HCT116 (cell line): ENCODE measurements around the gene ZNF202. TPM values are rescaled to one million over a fixed set of nuclear protein-coding genes. Genes with fewer than 3 reads are reported as not detected.

Source experiments
- ATAC-seq: fragments of 200-7000 bp; cut with Tn5 transposase; 2 replicates; pipeline ENCODE4 v1.9.1; 2020; ENCODE audit warnings: mild to moderate bottlenecking, moderate library complexity
- BruUV-seq: library from RNA; stranded (reverse); fragments of 400-500 nt; replicated peaks from 2 replicates; lab custom pipeline; 2021; lab: Mats Ljungman, UMichigan
- CTCF ChIA-PET: fragments of 300-600 bp; sonication (Branson Sonifier 250); formaldehyde crosslinking; loops from one replicate; lab custom pipeline; 2021; ENCODE audit warnings: antibody characterized with exemption; lab: Charles Lee
- POLR2A ChIA-PET: fragments of 300-600, 350-600 bp; sonication (Branson Sonifier 250); formaldehyde crosslinking; loops from one replicate; lab custom pipeline; 2021; ENCODE audit warnings: antibody characterized with exemption; lab: Charles Lee
- RAD21 ChIA-PET, 2 experiments: fragments of 300-600 bp; sonication (Branson Sonifier 250); formaldehyde crosslinking; loops; one replicate each; lab custom pipeline; 2023; ENCODE audit warnings: low total read pairs in 2 of 2; ENCODE audit not compliant: uncharacterized antibody in 2 of 2, unreplicated experiment in 2 of 2, low non-redundant PET in 1 of 2; lab: Charles Lee
- DNase-seq: peaks from one replicate; pipeline ENCODE4 v3.0.0-alpha.2; 2010; ENCODE audit warnings: low read depth, low spot score
- H2AFZ ChIP-seq: fragments of 200-600 bp; shearing (Covaris generic), sonication (generic); 2 replicates; pipeline ENCODE4 v1.6.1; 2017; ENCODE audit warnings: low read depth, mixed run types, mixed read lengths, antibody characterized with exemption, low read length; ENCODE audit not compliant: poor library complexity, severe bottlenecking
- H3K27ac ChIP-seq: 2 replicates; pipeline ENCODE4 v1.5.1; 2012; ENCODE audit warnings: low read depth, low read length
- H3K27me3 ChIP-seq: fragments of 200-600 bp; sonication (generic); 2 replicates; pipeline ENCODE4 v1.6.1; 2016; ENCODE audit warnings: mixed run types, low read length, mixed read lengths; ENCODE audit not compliant: insufficient read depth
- H3K36me3 ChIP-seq, 2 experiments: fragments of 200-500 bp in 1 of 2; fragments of 200-600 bp in 1 of 2; sonication (Bioruptor generic) in 1 of 2; sonication (generic) in 1 of 2; 2 replicates each; pipeline versions ENCODE4 v1.5.1 to v1.6.1; 2014 to 2016; ENCODE audit warnings: low read length in 2 of 2, inconsistent platforms in 1 of 2, mixed read lengths in 1 of 2, mixed run types in 1 of 2; ENCODE audit not compliant: insufficient read depth in 2 of 2, control insufficient read depth in 1 of 2
- H3K4me1 ChIP-seq, 2 experiments: fragments of 200-600 bp in 1 of 2; sonication (generic) in 1 of 2; 2 replicates each; pipeline versions ENCODE4 v1.5.1 to v1.6.1; 2012 to 2017; ENCODE audit warnings: low read length in 2 of 2, inconsistent platforms in 1 of 2, mild to moderate bottlenecking in 1 of 2, mixed read lengths in 1 of 2, mixed run types in 1 of 2, moderate library complexity in 1 of 2; ENCODE audit not compliant: insufficient read depth in 2 of 2, control insufficient read depth in 1 of 2
- H3K4me2 ChIP-seq: fragments of 200-600 bp; sonication (generic); 2 replicates; pipeline ENCODE4 v1.6.1; 2017; ENCODE audit warnings: mixed run types, low read length, mixed read lengths
- H3K4me3 ChIP-seq, 2 experiments: fragments of 200-600 bp in 1 of 2; sonication (generic) in 1 of 2; replicated peaks in 1 of 2; 2 replicates each; pipeline ENCODE4 v1.5.1; 2011 to 2016; ENCODE audit warnings: low read length in 2 of 2, control low read depth in 1 of 2, low read depth in 1 of 2, mild to moderate bottlenecking in 1 of 2, mixed read lengths in 1 of 2, mixed run types in 1 of 2
- H3K79me2 ChIP-seq: fragments of 200-600 bp; sonication (generic); 2 replicates; pipeline ENCODE4 v1.6.1; 2017; ENCODE audit warnings: mild to moderate bottlenecking, mixed run types, low read length, moderate library complexity, mixed read lengths; ENCODE audit not compliant: insufficient read depth
- H3K9ac ChIP-seq: fragments of 200-600 bp; sonication (generic); 2 replicates; pipeline ENCODE4 v1.6.1; 2016; ENCODE audit warnings: low read length, mixed read lengths
- H3K9me2 ChIP-seq: fragments of 200-600 bp; sonication (generic), shearing (Covaris generic); 2 replicates; pipeline ENCODE4 v1.6.1; 2017; ENCODE audit warnings: mixed run types, mild to moderate bottlenecking, moderate library complexity; ENCODE audit not compliant: insufficient read depth
- H3K9me3 ChIP-seq, 2 experiments: fragments of 200-500 bp in 1 of 2; fragments of 200-600 bp in 1 of 2; sonication (Bioruptor generic) in 1 of 2; sonication (generic) in 1 of 2; 2 replicates each; pipeline ENCODE4 v1.6.1; 2014 to 2017; ENCODE audit warnings: low read length in 2 of 2, mixed read lengths in 2 of 2, inconsistent platforms in 1 of 2, low read depth in 1 of 2, mild to moderate bottlenecking in 1 of 2, mixed run types in 1 of 2, moderate library complexity in 1 of 2; ENCODE audit not compliant: control insufficient read depth in 1 of 2, insufficient read depth in 1 of 2
- H4K20me1 ChIP-seq: fragments of 200-600 bp; sonication (generic), shearing (Covaris generic); 2 replicates; pipeline ENCODE4 v1.6.1; 2017; ENCODE audit warnings: mixed run types, mild to moderate bottlenecking, moderate library complexity; ENCODE audit not compliant: insufficient read depth
- ATF3 ChIP-seq: IDR thresholded peaks from 2 replicates; pipeline ENCODE4 v1.6.1; 2012
- EZH2phosphoT487 ChIP-seq: fragments of 200-600 bp; IDR thresholded peaks from 2 replicates; pipeline ENCODE4 v1.6.1; 2018; ENCODE audit warnings: antibody characterized with exemption, borderline replicate concordance
- MAX ChIP-seq: IDR thresholded peaks from 2 replicates; pipeline ENCODE4 v1.6.1; 2012
- REST ChIP-seq: IDR thresholded peaks from 2 replicates; pipeline ENCODE4 v1.6.1; 2012; ENCODE audit warnings: low read depth
- SIN3A ChIP-seq: IDR thresholded peaks from 2 replicates; pipeline ENCODE4 v1.6.1; 2012; ENCODE audit warnings: low read depth
- SP1 ChIP-seq: IDR thresholded peaks from 2 replicates; pipeline ENCODE4 v1.6.1; 2012; ENCODE audit warnings: low read depth
- YY1 ChIP-seq: IDR thresholded peaks from 2 replicates; pipeline ENCODE4 v1.6.1; 2011; ENCODE audit warnings: low read length, low read depth, moderate library complexity, mild to moderate bottlenecking; ENCODE audit not compliant: insufficient replicate concordance; ENCODE audit errors: extremely low read depth
- ZFX ChIP-seq: fragments of 450-650 bp; IDR thresholded peaks from 2 replicates; pipeline ENCODE4 v1.6.1; 2017
- intact Hi-C: fragments of 100-400 bp; cut with micrococcal nuclease; formaldehyde crosslinking; loops from 2 replicates; pipeline ENCODE4 v1.10.0; 2022
- total RNA-seq: library from RNA; stranded (reverse); gene quantifications from one replicate; pipeline ENCODE4 v1.2.1, GENCODE V29; 2021; ENCODE audit not compliant: unreplicated experiment

ZNF202 gene
- total RNA-seq, 1 experiment from 2014 or later = 16.9 TPM

GRCh38 chr11:123678246-123678645, 63.2 kb downstream of the ZNF202 start:
- Histone ChIP-seq H3K27me3 (peaks cover 50% of the 10 kb centered on the region), H3K4me1 (no peaks in the 10 kb centered on the region), H4K20me1 (no peaks in the 10 kb centered on the region), H3K9me3 (no peaks in the 10 kb centered on the region), H3K79me2 (no peaks in the 10 kb centered on the region), H3K9ac (no peak overlapping the region), H2AFZ (no peak overlapping the region), H3K36me3 (no peaks in the 10 kb centered on the region), H3K9me2 (no peaks in the 10 kb centered on the region), H3K4me2 (no peak overlapping the region), H3K4me3 (no peak overlapping the region), H3K27ac (no peak overlapping the region)
- CTCF ChIA-PET = no interaction called here
- no peak for TF ChIP-seq MAX
- TF ChIP-seq YY1 = no peak
- TF ChIP-seq SP1 = no peak
- TF ChIP-seq SIN3A = no peak
- TF ChIP-seq REST = no peak
- no peak for TF ChIP-seq ZFX
- no peak for TF ChIP-seq EZH2phosphoT487
- no peak for TF ChIP-seq ATF3
- RAD21 ChIA-PET = no interaction called here
- ATAC-seq (no peak), DNase-seq (no peak)
- intact Hi-C loops = no loop called here
- no TSS peak for BruUV-seq
- POLR2A ChIA-PET = no interaction called here
